ENCODE measurements around the gene LGALS3BP.

DNA sequence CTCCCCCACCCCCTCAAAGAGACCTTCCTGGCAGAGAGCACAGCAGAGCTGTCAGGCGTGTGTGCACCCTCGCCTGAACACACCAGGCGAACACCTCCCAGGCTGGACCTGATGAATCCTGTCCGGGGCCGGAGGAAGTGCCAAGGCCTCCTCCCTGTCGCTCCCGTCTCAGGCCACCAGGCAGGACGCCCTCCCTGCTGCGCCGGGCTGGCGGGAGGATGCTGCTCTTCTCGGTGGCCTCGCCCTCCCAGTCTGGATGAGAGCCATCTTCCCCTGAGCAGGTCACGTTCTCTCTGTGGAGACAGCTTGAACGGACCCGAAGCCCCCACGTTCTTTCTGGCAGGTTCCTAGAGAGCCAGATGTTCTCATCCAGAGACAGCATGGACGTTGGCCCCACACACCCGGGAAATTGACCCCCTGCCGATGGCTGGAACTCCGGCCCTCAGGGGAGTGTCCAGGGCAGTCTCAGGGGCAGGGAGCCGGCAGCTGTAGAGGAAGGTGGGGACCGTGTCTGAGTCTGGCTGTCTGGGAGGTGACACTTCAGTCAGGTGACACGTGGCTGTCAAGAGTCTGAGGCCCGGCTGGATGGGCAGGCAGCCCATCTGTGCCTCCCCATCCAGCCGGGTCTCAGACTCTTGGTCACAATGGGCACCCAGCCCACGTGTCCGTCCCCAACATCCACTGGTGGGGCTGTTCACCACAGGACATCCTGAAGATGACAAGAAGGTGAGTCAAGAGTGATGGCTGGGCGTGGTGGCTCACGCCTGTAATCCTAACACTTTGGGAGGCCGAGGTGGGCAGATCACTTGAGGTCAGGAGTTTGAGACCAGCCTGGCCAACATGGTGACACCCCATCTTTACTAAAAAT lies 49.6 kb downstream of the LGALS3BP start:
- TF ChIP-seq, protein P1, sequence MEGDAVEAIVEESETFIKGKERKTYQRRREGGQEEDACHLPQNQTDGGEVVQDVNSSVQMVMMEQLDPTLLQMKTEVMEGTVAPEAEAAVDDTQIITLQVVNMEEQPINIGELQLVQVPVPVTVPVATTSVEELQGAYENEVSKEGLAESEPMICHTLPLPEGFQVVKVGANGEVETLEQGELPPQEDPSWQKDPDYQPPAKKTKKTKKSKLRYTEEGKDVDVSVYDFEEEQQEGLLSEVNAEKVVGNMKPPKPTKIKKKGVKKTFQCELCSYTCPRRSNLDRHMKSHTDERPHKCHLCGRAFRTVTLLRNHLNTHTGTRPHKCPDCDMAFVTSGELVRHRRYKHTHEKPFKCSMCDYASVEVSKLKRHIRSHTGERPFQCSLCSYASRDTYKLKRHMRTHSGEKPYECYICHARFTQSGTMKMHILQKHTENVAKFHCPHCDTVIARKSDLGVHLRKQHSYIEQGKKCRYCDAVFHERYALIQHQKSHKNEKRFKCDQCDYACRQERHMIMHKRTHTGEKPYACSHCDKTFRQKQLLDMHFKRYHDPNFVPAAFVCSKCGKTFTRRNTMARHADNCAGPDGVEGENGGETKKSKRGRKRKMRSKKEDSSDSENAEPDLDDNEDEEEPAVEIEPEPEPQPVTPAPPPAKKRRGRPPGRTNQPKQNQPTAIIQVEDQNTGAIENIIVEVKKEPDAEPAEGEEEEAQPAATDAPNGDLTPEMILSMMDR (IDR thresholded peaks at IDR 0.05; ENCODE audit: low read depth, low read length, missing input control): no peak
- TF ChIP-seq, protein P2, sequence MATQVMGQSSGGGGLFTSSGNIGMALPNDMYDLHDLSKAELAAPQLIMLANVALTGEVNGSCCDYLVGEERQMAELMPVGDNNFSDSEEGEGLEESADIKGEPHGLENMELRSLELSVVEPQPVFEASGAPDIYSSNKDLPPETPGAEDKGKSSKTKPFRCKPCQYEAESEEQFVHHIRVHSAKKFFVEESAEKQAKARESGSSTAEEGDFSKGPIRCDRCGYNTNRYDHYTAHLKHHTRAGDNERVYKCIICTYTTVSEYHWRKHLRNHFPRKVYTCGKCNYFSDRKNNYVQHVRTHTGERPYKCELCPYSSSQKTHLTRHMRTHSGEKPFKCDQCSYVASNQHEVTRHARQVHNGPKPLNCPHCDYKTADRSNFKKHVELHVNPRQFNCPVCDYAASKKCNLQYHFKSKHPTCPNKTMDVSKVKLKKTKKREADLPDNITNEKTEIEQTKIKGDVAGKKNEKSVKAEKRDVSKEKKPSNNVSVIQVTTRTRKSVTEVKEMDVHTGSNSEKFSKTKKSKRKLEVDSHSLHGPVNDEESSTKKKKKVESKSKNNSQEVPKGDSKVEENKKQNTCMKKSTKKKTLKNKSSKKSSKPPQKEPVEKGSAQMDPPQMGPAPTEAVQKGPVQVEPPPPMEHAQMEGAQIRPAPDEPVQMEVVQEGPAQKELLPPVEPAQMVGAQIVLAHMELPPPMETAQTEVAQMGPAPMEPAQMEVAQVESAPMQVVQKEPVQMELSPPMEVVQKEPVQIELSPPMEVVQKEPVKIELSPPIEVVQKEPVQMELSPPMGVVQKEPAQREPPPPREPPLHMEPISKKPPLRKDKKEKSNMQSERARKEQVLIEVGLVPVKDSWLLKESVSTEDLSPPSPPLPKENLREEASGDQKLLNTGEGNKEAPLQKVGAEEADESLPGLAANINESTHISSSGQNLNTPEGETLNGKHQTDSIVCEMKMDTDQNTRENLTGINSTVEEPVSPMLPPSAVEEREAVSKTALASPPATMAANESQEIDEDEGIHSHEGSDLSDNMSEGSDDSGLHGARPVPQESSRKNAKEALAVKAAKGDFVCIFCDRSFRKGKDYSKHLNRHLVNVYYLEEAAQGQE (IDR thresholded peaks at IDR 0.05): no peak
- TF ChIP-seq JUND (IDR thresholded peaks at IDR 0.05) (no peak), GABPA (IDR thresholded peaks at IDR 0.05 in 1 of 2, conservative IDR thresholded peaks at IDR 0.05 in 1 of 2) (no peak)
